Measurements from ENCODE around the gene MYEF2.

The MYEF2 gene

DNA sequence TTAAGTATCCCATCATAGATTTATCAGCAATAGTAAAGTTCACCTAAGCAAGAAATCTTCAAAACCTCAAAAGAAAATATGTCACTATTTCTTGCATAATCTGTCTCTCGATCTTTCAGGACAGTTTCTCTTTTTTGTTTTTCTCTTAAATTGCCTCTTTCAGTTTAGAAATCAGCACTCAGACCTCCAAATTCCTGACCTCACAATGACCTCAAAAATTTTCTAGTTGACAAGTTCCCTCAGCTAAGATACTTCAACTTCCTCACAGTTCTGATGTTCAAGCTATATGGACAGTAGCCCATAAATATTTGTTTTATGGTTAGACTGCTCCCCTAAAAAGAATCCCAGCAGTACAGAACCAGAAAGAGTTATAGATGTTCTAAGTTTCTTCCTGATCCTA is 33.2 kb downstream of the MYEF2 start:
- DNase-seq = peak; percentile 51

DNA sequence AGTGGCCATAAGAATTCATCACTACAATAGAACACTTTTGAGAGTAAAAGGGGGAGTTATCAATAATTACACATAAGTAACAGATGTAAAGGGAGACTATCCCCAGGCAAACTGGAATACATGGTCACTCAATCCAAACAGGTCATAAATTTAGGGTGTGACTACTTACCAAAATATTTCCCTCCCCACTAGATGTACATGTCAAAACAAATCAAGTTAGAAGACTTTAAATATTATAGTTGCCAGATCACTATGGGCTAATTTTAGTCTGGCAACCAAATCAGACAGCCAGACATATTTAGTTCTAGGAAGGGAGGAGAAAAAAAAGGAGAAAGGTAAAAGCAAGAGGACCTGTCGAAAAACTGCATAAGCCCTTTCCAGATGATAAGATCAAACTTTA is 34.2 kb downstream of the MYEF2 start:
- no peak for DNase-seq

DNA sequence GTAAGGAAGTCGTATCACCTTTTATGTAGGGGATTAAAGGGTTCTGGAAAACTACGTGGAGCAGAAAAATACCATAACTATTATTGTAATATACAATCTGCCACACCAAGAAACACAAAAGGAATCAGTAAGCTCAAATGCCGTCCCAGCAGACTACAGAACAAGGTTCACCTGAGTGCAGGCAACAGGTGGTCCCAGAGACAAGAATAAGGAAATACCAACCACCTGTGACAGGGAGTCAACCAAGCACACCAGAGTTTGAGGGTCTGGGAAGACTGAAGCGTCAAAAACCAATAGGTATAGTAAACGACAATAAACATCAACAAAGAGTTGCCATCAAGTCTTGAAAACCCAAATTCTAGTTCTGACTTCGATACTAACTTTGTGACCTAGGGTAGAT is 45.2 kb downstream of the MYEF2 start:
- no peak for DNase-seq

DNA sequence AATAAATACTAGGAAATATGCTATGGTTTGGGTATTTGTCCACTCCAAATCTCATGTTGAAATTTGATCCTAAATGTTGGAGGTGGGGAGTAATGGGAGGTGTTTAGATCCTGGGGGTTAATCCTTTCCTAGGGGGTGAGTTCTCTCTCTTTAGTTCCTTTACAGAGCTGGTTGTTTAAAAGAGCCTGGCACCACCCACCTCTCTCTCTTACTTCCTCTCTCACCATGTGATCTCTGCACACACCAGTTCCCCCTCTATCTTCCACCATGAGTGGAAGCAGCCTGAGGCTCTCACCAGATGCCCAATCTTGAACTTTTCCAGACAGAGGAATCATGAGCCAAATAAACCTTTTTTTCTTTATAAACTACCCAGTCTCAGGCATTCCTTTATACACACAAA is 46.8 kb downstream of the MYEF2 start:
- DNase-seq = no peak

DNA sequence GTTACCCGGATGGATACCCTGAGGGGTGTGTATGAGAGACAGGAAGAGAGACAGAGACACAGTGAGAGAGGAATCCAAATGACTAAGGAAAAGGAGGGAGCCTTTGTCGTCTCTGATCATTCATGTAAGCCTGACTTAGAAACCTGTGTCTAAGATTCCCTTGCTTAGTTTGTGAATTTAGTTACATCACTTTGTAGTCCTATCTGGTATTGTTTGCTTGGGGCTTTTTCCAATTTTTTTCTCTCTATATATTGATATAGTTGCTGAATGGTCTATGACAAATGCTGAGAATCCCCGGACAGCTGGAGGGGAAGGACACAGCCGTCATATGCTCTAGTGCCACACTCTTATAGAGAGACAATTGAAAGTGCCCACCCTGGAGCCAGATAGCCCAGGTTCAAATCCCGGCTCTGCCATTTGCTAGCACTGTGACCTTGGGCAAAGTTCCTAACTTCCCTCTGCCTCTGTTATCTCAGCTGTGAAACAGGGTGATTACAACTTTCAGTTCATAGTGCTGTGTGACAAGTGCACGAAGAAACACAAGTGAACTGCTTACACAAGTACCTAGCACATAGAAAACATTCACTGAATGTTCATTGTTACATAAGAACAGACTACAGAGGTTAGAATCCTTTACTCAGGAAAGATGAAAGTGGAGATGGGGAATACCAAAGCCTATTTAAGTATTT is 51.3 kb downstream of the MYEF2 start:
- DNase-seq = no peak

DNA sequence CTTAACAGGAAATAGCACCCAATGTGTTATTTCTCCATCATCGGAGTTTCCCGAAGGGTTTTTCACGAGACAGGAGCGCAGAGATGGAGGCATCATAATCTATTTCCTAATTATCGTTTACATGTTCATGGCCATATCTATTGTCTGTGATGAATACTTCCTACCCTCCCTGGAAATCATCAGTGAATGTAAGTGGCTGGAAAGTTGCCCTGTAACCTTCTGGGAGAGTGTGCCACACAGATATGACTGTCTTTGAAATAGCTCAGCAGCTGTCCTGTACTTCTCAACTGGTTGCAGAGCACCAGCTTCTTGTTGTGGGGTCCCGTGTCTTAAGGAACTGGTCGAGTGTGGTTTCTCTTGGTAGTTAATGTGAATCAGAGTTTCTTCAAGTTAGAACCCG is 56.2 kb downstream of the MYEF2 start:
- no peak for DNase-seq

DNA sequence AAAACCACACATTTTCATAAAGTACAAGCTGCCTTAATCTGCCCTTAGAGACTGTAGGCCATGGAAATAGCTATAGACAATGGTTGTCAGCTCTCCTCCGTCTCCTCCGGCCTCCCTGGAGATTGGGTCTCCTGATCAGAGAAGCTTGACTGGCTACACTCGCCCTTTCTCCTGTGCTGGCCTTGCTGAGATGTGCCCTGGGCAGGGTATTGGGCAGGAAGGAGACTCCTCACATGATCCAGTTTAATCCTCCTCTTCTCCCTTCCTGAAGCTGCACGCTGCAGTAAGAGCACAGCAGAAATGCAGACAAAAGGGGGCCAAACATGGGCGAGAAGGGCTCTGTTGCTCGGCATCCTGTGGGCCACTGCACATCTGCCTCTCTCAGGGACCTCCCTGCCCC is 57.4 kb downstream of the MYEF2 start, which contains the start of gene SLC24A5:
Gene SLC24A5, plus strand, starts transcription at position 246 of the 400 bp plus-strand sequence. Its CDS starts 55 bp downstream, at position 301.
- no peak for DNase-seq

DNA sequence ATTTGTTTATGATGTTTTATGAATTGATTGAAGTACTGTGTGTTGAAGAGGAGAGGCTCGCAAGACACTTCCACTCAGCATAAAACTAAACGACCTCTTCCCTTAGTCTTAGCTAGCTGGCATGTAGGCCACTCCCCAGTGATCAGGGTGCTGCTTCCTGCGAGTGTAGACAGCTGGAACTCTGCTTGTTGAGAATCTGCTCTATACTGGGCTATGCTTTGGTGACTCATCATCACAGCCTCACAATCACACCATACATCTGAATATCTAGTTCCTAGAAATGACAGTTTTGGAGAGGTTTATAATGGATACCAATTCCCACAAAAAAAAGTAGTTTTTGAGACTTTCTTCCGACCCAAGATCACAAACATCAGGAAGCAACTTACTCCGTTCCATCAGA is 58.8 kb downstream of the MYEF2 start:
- no peak for DNase-seq

DNA sequence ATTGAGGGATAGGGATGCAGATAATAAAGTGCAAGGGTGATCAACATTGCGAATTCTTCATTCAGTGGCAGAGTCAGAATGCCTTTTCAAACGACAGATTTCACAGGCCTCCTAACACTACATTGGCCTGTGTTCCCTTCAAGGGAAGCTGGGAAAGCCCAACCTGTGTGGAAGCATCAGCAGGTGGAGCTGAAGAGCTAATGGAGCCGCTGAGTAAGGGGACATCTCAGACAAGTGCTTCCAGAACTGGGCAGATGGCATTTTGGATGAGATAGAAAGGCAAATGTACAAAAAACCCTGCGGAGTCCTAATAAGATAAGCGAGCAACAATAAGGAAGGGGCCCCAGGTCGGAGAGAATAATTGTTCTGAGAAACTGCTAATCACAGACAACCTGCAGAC is 65.9 kb downstream of the MYEF2 start:
- peak; percentile 62 for DNase-seq

DNA sequence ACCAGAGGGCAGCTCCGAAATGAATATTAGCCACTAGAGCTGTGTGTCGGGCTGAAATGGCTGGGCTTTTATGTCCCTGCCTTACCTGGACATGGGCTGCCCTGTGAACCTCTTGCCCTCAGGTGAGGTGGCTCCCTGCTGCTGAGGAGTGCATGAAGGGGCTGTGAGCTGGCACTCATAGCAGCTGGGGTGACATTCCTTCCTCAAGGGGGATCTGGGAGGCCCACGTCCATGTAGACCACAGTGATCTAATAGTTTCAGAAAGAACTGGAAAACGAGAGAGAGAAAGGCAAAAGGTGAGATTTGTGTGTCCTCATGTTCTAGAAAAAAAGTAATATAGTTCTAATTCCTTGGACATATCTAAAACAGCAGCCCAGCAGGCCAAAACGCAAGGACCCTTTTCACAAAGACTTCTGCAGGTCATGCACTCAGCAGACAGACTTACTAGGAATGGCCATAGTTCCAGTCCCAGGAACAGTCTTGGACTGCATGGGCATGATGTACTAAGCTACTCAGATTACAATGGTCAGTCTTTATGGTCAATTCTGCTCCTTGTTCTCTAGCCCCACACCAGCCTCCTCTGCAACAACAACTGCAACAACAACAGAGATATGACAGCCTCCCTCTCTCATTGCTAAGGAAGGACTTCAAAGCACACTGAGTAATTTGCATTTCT is 68.1 kb downstream of the MYEF2 start:
- no peak for DNase-seq

DNA sequence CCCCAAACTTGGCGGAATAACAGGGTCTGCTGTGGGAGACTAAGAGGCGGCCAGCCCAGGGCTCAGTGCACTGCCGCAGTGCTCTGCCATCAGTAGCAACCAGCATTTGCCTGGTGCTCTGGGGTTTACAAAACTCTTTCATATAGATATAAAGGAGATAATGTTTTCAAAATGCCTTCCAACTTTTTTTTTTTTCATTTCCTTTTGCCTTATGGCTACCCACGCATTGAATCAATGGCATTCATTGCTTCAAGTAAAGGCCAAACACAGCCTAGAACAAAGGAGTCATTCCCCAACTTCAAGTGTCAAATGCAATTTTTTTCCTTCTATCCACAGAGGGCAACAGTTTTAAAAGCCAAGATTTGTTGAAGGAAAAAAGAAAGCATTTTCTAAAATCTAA is 68.9 kb downstream of the MYEF2 start:
- no peak for DNase-seq

DNA sequence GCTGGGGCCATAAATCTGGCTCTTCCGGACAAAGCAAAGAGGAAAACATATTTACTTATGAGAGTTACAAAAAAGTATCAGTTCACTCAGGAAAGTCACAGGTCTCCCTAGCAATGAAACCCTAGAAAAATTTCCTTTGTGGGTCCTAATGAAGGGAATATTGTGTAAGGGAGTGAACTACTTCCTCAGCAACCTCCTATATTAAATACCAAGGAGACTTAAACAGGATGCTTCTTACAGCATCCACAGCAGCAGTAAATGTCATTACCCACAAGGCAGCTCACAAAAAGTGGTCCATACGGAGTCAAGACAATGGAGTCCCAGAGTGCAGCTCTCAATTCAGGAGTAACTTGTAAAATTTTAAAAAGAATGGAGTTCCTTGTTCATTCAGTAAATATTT is 72.2 kb downstream of the MYEF2 start:
- DNase-seq = no peak

DNA sequence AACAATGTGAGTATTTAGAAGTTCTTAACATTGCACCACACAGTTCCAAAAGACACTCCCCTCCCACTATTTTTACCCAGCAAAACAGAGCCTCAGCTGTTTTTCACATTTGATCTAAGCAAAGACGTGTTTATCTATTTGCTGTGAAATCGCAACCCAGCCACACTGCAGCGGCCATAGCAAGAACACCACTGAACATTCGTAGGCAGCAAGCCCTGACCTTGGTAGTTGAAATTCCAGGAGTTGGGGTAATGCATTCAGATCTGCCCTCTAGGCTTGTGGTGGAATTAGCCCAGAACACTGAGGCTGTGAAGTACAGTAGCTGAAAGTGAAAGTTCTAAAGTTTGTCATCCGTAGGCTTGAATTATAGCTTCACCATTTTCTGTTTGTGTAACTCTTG is 74.4 kb downstream of the MYEF2 start:
- no peak for DNase-seq

DNA sequence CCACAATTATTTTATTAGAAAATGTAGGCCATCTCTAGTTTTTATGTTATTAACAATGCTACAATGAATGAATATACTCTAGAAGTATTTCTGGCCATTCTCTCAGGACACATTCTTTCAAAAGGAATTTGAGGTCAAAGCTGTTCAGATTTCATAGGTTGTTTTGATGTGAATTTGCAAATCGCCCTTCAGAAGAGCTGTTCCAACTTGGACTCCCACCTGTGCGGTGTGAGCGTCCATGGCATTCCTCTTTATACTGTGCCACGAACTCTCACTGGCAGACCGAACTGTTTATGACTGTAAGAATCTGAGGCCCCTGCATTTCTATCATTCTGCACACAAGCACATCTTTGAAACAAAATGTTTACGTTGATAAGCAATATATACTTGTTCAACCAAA is 75.9 kb downstream of the MYEF2 start:
- DNase-seq = no peak

DNA sequence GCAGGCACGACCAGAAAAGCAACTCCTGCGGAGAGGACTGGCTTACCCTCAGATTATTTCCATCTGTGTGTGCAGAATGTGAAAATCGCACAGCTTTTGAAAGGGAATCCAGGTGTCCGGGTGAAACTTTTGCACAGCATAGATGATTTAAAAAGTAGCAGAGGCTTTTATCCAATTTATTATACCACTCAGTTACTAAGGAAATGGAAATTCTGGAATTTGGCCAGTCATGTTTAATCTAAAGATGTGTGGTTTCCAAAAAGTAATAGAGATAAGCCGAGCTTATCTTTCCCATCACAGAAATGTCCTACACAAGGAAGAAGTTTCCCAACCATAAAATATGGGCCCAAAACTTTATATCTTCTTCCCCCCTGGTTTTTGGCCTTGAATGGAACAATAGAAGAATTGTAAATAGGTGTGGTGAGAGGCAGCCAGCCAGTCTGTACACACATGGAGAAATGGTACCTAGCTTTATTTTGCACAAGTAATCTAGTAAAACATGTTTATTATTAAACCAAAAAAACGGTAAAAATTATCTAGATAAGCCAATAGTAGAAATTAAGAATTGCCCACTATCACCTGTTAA is 76.6 kb downstream of the MYEF2 start:
- no peak for DNase-seq

DNA sequence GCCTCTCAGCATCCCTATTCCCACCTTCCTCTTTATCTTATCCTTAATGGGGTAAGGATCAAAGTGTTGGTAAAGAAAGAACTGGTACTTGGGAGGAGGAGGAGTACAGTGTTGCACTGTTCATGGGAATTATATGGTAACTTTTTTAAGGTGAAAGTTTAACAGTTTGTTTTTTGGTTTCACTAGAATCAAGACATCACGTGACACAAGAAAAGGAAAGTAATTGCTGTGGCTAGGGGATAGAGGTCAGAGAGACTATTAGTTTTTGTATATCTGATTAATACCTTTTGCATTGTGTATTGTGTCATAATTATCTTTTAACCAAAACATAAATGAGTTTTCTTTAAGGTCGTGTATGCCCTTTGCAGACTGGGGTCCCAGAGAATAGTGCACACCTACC is 80.8 kb downstream of the MYEF2 start:
- no peak for DNase-seq

DNA sequence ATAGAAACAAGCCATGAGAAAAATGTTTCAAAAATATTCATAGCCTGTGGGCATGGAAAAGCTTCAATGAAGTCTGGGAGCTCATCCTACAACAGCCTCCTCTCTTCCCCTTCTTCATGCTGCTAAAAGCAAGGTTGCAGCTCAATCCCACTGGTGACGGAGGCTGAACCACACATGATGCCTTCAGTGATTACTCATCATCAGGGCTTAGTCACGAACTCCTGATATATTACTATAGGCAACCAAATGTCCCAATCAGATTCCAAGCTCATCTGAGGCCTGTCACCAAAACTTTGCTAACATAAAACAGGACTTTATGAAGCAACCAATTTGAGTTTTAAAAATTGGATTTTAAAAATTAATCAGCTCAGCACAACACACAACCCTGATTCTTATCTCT is 81.3 kb downstream of the MYEF2 start:
- DNase-seq = no peak

DNA sequence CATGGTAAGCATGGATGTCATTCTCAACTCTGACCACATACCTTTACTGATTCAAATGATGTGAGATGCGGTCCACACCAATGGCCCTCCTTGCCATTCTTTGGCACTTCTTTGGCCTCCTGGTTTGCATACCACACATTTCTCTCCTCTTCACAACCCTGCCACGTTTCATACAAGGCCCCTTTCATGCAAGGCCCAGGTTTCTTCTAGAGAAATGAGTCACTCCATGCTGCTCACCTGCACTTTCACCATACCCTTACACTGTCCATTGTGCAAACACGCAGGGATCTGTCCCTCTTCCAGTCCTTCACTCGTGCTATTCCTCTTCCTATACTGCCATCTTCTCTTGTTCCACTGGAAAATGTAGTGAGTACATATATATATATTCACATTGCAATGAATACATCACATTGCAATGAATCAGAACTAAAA is 81.7 kb downstream of the MYEF2 start:
- no peak for DNase-seq

DNA sequence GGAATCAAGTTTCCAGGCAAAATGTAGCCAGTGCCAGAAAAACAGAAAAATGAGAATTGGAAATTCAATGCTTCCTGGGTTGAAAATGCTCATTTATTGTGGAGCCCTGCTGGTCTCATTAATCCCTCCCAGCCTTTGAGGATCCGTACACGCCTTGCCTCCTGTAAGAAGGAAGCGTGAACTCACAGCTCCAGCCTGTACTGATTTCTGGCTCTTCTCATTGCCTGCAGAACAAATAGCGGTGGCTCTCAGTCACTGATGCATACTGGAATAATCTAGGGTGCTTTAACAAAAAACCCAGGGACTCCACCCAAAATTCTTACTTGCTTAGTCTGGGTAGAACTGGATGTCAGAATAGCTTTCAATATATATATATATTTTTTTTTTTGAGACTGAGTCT is 86.6 kb downstream of the MYEF2 start:
- DNase-seq = no peak

DNA sequence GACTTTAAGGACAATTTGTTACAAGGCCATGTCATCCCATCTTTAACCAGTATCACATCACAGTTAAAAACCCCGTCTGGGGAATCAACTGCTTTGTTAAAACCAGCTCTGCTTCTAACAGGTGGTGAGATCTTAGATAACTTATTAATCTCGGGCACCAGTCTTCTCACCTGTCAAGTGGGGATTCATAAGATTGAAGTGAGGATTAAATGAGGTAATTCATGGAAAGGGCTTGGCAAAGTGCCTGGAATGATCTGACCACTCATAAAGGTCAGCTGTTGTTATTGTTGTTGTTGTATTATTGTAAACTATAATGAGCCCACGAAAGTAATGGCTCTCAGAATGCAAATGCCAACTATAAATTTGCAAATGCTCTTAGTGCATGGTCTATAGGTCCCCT is 87.4 kb downstream of the MYEF2 start:
- no peak for DNase-seq

DNA sequence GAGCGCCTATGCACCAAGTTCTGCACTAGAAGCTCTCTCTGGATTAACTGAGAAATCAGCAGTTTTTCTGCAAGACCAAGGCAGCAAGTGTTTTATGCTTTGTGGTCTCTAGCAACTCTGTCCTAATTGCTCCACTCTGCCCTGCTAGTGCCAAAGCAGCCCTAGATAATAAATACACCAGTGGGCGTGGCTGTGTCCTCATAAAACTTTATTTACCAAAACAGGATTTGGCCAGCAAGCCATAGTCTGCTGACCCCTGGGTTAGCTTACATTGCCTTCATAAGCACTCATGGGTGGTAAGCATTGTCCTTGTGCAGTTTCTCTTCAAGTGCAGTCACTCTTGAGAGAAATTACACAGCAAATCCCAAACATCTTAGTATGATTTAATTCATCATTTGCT is 88.0 kb downstream of the MYEF2 start:
- no peak for DNase-seq

DNA sequence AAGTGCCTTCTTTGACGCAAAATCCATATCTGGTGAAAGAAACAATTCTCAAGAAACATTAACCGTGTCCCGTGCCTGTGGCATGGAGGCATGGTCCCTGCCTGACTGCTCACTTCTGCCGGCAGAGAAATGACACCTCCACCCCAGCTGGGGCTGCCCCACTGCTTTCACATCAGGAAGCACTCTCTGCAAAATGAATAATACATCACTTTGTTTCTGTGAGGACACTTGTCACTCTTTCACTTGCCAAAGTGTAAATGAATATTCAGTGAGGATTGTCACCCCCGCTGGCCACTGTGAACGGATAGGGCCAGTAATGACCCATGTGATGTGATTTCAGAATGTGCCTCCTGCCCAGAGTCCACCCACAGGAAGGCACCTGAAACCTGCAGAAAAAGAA is 88.4 kb downstream of the MYEF2 start:
- DNase-seq = no peak

DNA sequence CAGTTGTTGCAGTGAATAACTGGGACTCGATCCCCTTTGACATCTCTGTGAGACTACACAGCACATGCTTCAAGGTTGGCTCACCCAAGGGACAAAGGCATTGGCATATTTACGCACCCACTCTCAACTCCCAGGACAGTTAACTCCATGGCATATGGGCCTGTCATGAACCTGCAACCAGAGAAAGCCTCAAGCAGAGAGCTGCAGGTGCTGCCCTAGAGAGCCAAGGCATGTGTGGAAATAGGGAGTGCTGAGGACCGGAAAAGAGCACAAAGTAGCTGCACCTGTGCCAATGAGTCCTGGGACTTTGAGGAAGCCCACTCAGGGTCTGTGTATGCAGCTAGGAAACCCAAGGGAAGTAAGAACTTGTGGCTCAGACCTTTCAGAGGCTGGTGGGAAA is 90.3 kb downstream of the MYEF2 start:
- DNase-seq = no peak

DNA sequence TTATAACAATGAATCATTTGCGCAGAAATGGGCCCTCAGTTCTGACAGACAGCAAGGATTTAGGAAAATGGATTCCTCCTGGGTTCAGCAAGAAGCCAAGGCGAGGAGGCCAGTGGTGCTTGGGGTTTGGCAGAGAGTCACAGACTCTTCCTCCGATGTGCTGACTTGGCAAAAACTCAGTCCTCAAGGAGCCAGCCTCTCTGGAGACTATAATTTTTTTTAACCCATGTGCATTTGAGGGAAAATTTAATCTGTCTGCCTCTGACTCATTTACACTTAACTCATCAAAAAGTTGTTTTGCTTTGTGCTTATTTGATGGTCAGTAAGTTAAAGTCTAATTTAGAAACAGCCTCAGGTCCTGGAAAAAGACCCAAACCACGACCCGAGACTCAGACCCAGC is 91.5 kb downstream of the MYEF2 start:
- no peak for DNase-seq

DNA sequence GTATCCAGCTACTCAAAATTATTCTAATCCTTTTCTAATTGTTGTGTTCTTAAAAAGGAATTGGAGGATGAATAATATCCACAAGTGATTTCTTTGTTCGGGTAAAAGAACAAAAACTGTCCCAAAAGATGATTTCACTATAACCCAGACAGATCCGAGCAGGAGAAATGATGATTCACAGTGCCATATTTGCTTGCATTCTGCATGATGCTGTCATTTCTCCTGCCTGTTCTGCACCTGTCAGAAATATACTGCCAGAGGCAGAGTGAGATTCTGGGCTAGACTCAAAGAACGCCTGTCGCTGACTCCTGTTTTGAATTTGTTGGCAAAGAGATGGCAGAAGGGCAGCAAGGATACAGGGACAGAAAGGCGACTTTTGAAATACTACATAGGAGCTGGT is 92.0 kb downstream of the MYEF2 start:
- DNase-seq = no peak
